ENCODE results near the gene DTX1. TPM values are rescaled to one million over a fixed set of nuclear protein-coding genes. Genes with fewer than 3 reads are reported as not detected.

DTX1 gene
- total and polyA plus RNA-seq, 4 donors = 1.3 to 4.9 (median 2.2) TPM

GRCh38 chr12:113135178-113136127 lies 78.9 kb downstream of the DTX1 start, which contains the start of gene RASAL1:
Gene RASAL1 (minus strand): TSS chr12:113135761. CDS start chr12:113135462, 299 bp downstream.
- Histone ChIP-seq H3K4me3 (no peak within 1 kb of the TSS), H3K4me1 (ENCODE audit: control insufficient read depth in 5 of 5, insufficient read depth in 5 of 5, low read length in 5 of 5) (no peaks in the 10 kb centered on the region), H3K27ac (ENCODE audit: low read depth in 1 of 2, low read length in 1 of 2) (no peak within 1 kb of the TSS), H3K9ac (ENCODE audit: insufficient read depth in 1 of 2, low read length in 2 of 2) (no peak within 1 kb of the TSS), H3K9me3 (ENCODE audit: control insufficient read depth in 4 of 4, insufficient read depth in 3 of 4, low read length in 3 of 4) (peaks cover 0 to 3% (median 0%) of the 10 kb centered on the region in 4 donors), H3K27me3 (ENCODE audit: control insufficient read depth in 3 of 3, insufficient read depth in 3 of 3, low read length in 2 of 3) (peaks cover 0 to 9% (median 0%) of the 10 kb centered on the region in 3 donors), H3K36me3 (ENCODE audit: control insufficient read depth in 4 of 4, insufficient read depth in 4 of 4, low read length in 4 of 4) (no peaks in the 10 kb centered on the region)
- 5% methylated on average over 58 to 67 of the region's 68 CpGs for WGBS, 2 donors
- peak in 1 of 3 donors; percentile 29 for DNase-seq
- no peak for TF ChIP-seq CTCF (IDR thresholded peaks at IDR 0.05; ENCODE audit: control extremely low read depth, extremely low read depth)
- no peak for ATAC-seq (ENCODE audit: insufficient read depth, low FRiP score)

- Histone ChIP-seq H3K36me3 (ENCODE audit: control insufficient read depth in 4 of 4, insufficient read depth in 4 of 4, low read length in 4 of 4) (no peaks in the 10 kb centered on the region), H3K9me3 (ENCODE audit: control insufficient read depth in 4 of 4, insufficient read depth in 3 of 4, low read length in 3 of 4) (peaks cover 0 to 3% (median 0%) of the 10 kb centered on the region in 4 donors), H3K4me3 (no peak overlapping the region), H3K9ac (ENCODE audit: insufficient read depth in 1 of 2, low read length in 2 of 2) (no peak overlapping the region), H3K4me1 (ENCODE audit: control insufficient read depth in 5 of 5, insufficient read depth in 5 of 5, low read length in 5 of 5) (no peaks in the 10 kb centered on the region), H3K27ac (ENCODE audit: low read depth in 1 of 2, low read length in 1 of 2) (no peak overlapping the region), H3K27me3 (ENCODE audit: control insufficient read depth in 3 of 3, insufficient read depth in 3 of 3, low read length in 2 of 3) (peaks cover 0 to 9% (median 0%) of the 10 kb centered on the region in 3 donors)
- 30 to 36% methylated on average over 21 of the region's 21 CpGs for WGBS, 2 donors
- DNase-seq (no peak), ATAC-seq (ENCODE audit: insufficient read depth, low FRiP score) (no peak)
- TF ChIP-seq CTCF (IDR thresholded peaks at IDR 0.05; ENCODE audit: control extremely low read depth, extremely low read depth) = no peak
Observed at GRCh38 chr12:113136128-113136989, 79.8 kb downstream of the DTX1 start.

- Histone ChIP-seq H3K4me1 (ENCODE audit: control insufficient read depth in 5 of 5, insufficient read depth in 5 of 5, low read length in 5 of 5) (no peaks in the 10 kb centered on the region), H3K4me3 (no peak overlapping the region), H3K27ac (ENCODE audit: low read depth in 1 of 2, low read length in 1 of 2) (no peak overlapping the region), H3K9ac (ENCODE audit: insufficient read depth in 1 of 2, low read length in 2 of 2) (no peak overlapping the region), H3K36me3 (ENCODE audit: control insufficient read depth in 4 of 4, insufficient read depth in 4 of 4, low read length in 4 of 4) (no peaks in the 10 kb centered on the region), H3K9me3 (ENCODE audit: control insufficient read depth in 4 of 4, insufficient read depth in 3 of 4, low read length in 3 of 4) (peaks cover 0 to 3% (median 0%) of the 10 kb centered on the region in 4 donors), H3K27me3 (ENCODE audit: control insufficient read depth in 3 of 3, insufficient read depth in 3 of 3, low read length in 2 of 3) (peaks cover 0 to 9% (median 0%) of the 10 kb centered on the region in 3 donors)
- ATAC-seq (ENCODE audit: insufficient read depth, low FRiP score) (no peak), DNase-seq (no peak)
- 73 to 89% methylated on average over 6 of the region's 6 CpGs for WGBS, 2 donors
- no peak for TF ChIP-seq CTCF (IDR thresholded peaks at IDR 0.05; ENCODE audit: control extremely low read depth, extremely low read depth)
Observed at GRCh38 chr12:113136990-113137511, 80.5 kb downstream of the DTX1 start.

Measured in lung (tissue), 12 donors.